Measurements from ENCODE around the gene ITGBL1.

Gene ITGBL1, protein sequence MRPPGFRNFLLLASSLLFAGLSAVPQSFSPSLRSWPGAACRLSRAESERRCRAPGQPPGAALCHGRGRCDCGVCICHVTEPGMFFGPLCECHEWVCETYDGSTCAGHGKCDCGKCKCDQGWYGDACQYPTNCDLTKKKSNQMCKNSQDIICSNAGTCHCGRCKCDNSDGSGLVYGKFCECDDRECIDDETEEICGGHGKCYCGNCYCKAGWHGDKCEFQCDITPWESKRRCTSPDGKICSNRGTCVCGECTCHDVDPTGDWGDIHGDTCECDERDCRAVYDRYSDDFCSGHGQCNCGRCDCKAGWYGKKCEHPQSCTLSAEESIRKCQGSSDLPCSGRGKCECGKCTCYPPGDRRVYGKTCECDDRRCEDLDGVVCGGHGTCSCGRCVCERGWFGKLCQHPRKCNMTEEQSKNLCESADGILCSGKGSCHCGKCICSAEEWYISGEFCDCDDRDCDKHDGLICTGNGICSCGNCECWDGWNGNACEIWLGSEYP

DNA sequence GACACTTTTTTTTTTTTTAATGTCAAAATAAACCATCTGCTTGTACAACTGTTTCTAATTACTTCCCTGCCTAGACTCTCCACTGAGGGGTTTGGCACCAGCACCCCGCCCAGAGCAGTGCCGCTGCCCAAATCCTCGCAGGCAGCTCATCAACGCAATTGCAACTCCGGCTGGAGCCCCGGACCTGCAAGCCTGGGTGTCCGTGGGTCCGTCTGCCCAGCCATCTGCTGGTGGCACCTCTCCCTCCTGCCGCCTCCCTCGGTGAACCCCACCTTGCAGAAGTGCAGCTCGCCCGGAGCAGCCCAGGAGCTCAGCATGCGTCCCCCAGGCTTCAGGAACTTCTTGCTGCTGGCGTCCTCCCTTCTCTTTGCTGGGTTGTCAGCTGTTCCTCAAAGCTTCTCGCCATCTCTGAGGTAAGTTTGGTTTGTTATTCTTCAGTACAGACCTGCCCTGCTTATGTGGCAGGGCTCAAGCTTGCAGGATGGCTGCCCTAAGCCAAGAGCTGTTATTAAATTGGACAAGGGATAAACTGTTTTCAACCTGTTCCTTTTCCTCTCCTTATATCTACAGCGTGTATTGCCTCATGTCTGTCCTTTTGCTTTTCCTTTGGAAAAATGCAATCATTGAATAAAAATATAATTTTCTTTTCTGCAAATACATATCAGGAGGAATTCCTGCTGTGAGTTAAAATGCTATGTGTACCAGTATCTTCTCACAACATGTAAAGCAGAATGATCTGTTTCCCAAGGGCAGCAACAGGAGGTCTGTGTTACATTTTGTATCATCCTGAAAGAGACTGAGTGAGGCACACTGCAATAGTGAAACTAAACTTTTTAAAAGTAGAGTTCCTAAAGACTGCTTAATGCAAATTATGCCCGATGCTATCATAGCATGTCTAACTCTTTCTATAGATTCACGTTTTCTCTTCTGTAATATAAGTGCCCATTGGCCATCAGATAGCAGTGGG, at the start of gene ITGBL1:
Gene ITGBL1 (plus strand): TSS at position 157 of the 967 bp plus-strand sequence. CDS start 159 bp downstream, at position 316.
- DNase-seq = peak; percentile 52

DNA sequence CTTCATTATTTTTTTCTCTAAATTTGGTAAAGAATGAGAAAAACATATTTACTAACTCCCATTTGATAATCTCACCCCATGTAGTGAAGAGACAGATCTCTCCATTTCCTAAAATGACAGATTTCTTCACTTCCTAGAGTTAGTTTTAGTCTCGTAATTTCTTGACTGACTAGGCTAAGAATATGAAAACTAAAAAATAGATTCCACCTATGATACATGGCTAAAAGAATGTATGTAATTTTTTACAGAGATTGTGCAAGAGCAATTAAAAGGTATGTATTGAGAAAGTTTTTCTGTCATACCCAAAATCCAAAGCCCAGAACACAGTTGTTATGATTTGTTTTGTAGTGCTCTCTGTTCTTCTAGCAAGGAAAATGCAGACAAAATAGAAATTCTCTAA, 45.7 kb upstream of the ITGBL1 start:
- no peak for DNase-seq

DNA sequence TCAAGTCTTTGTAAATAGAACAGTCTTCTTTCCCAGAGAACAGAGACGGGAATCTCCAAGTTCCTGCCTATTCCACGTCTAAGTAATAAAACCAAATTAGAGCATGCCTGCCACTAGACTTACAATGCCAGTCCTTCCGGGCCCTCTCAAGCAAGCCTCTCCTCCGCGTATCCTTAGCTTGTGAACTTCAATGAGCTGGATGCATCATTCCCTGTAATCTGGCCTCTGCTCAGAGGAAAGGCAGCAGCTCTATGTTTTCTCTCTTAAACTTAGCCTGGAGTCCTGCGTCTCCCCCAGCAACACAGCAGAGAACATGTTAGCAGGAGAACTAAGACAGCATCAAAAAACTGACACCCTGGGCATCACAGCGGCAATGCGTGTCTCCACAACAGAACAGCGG, 44.3 kb upstream of the ITGBL1 start:
- DNase-seq = no peak

DNA sequence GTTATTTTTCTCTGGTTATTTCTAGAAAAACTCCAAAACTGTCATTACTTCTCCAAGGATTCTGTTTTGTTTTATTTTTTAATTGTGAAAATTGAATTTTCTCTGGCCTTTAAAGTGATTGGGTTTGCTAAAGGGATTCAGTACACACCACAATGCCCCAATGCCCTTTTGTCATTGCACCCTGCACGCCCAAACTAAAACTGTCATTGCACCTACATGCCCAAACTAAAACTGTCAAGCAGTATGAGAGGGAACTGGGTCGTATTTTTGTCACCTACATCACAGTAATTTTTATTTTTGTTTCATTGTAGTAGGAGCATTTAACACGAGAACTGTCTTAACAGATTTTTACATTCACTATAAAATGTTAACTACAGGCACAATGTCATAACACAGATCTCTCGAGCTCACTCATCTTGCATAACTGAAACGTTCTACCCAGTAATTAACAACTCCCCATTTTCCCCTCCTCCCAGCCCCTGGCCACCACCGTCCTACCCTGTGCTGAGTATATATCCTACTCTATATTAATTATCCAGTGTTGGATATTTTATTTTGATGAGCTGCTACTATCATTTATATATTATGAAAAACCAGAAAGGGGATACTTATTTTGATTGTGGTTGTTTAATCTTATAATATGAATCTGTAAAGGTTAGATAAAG, 43.4 kb upstream of the ITGBL1 start:
- no peak for DNase-seq

DNA sequence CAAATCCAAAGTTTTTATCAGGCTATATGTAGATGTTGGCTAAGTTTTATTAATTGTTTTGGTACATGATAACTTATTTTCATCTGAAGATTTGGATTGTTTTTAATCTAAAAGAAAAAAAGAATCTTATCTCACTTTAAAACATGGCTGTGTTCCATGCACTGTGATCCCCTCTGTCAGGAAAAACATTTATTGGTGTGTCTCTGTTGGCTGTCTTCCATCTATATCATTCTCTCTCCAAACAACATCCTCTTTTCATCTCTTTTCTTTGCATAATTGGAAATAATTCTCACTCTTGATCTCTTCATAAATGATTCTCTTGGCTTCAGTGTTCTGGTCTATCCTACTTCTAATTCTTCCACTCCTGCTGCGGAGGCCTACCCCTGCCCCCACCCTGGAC, 40.4 kb upstream of the ITGBL1 start:
- no peak for DNase-seq

DNA sequence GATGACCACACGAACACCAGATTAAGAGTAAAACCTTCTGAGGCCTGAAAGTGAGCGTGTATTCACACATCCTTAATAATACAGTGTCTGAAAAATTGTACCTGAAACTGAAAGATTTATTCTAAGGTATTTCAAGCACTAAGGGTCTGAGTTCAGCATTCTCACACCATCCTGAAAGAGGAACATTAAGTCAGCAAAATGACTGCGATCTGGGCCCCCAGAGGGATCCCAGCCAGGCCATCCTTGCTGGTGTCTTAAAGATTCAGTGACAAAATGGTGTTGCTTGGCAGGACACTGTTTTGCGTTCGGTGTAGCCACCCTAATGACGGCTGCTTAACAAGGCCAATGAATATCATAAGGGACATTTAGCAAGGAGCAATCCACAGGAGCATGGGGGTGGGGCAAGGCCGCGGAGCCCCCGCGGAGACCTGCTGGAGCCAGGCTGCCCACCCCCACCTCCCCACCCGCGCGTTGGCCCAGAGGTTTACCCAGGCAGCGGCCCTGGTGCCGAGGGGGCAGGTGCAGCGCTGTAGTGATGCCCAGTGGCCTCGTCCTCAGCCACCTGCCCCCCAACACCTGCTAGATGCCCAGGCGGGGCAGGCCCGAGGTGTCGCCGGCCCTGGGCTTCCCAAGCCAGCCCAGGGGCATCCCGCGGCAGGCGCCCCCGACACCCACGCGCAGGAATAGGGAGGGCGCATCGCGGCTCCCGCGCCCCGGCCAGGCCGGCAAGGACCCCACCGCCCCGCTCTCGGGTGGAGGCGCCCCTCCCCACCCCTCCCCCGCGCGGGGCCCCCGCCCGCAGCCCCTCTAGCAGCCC, 36.9 kb upstream of the ITGBL1 start:
- no peak for DNase-seq

DNA sequence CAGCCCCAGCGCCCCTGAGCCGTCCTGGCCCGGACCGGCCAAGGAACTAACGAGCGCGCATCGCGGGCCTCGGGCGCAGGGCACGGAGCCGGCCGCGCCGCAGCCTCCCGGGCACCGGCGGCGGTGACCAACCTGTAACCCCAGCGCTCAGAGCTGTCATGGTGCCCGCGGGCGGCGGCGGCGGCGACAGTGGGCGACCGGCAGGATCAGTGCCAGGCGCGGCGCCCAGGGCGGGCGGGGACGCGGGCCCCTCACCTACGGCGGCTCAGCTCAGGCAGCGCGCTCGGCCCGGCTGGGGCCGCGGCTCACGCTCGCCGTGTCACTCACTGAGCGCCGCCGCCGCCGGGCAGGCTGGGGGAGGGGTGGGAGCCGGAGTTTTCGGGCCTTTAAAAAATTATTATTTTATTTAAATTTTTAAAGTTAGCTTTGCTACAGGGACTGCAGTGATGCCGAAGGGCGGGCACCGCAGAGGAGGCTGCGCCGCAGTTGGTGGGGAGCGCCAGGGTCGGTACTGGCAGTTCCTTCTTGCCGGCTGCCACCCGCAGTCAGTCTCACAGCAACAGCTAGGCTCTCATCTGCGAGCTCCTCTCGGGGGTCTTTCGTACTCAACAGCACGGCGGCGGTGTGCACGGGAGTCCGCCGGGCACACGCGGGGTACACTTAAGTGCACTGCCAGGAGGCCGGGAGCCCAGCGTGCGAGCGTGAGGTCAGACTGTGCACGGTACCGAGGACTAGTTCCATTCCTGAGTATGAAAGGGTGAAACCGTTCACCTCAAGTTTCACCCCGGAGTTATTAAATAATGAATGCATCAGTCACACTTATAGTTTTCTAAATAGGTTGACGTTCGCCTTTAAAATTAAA, 36.1 kb upstream of the ITGBL1 start, which contains the start of gene NALCN:
Gene NALCN (minus strand): TSS at position 328 of the 862 bp plus-strand sequence. CDS start 17,382 bp downstream, outside the sequence.
- DNase-seq = peak; percentile 32

DNA sequence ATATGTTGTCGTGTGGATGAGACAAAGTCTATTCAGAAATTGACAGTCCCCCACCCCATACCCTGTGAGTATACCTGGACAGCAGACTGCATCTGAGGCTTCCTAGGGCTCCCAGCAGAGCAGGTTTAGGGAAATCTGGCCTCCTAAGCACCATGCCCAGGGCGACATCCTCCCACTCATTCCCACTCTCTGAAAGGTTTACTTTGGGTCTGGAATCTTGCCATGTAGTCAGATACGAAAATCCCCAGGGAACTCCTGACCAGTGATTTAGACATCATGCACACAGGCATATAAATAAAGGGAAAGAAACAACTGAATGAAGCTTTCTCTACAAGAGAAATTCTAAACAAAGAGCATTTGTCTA, 35.5 kb upstream of the ITGBL1 start:
- no peak for DNase-seq

DNA sequence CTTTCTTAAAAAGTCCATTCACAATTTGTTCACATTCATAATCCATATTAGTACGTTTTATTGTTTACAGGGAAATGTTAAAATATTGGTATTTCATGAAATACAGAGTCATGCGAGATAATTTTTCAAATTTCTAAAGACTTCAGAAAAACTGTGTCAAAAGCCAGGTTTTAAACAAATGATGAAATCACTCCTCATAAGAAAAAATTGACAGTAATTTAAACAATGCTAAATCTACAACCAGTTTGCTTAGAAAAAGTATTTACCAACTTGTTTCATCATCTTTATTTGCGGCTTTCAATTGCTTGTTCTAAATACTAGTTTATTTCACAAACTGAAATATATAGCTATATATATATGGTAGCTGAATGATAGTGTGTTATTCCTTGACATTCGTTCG, 35.0 kb upstream of the ITGBL1 start:
- no peak for DNase-seq

DNA sequence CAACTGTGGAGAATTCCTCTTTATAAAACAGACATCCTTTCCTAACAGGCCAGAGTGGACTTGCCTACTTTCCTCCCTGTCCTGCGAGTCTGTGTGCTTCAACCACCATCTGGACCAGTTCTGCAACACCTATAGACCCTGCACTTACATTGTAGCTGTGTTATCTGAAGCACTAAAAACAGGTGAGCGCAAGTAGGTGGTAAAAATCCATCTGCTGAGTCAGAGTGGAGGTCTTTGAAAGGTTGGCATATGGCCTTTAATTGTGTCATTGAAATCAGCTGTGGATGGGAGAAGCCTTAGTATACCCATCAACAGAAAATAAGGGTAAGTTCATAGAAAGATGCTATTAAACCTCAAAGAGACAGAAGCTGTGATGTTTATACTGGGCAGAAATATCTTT, 28.6 kb upstream of the ITGBL1 start:
- no peak for DNase-seq

DNA sequence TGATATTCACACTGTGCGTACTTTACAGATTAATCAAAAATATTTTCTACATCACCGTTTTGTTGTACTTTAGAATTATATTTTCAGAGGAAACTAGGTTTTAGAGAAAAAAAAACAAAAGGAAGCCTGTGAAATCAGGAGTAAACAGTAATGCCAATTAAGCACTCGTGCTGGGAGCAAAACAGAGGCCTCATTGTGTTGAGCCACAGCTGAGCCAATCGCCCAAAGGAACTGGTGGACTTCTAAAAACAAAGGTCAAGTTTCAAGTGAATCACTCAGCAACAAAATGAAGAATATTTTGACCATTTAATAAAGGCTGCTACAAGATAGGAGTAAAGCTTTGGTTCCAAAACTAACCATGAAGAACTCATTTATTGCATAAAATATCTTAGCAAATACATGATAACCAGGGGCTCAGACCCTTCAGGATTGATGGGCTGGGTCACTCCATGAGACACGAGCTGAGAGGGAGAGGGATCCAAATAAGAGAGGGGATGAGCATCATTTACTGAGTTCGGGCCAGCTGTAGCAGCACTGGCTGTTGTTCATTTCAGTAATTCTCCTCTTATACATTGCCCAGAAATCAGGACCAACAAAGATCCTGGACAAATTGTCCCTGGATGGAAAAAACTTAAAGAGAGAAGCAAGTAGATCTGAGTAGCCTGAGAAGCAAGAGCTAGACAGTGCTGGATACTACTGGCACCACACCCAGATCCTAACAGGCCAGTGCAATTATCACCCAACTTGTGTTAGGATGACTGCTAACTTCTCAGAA, 27.9 kb upstream of the ITGBL1 start:
- DNase-seq = no peak

DNA sequence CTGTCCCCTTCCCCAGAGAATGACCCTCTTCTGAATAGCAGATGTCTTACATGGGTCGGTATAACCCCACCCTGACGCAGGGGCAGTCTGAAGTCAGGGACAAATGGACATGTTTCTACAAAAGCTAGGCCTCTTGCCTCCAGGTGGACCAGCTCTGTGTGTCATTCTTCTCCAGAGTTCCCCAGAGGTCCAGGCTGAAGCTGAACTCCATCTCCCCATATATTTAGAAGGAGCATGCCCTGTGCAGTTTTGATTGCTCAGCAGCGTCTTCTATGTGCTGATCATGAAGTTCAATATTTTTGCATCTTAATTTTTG, 27.4 kb upstream of the ITGBL1 start:
- DNase-seq = no peak

DNA sequence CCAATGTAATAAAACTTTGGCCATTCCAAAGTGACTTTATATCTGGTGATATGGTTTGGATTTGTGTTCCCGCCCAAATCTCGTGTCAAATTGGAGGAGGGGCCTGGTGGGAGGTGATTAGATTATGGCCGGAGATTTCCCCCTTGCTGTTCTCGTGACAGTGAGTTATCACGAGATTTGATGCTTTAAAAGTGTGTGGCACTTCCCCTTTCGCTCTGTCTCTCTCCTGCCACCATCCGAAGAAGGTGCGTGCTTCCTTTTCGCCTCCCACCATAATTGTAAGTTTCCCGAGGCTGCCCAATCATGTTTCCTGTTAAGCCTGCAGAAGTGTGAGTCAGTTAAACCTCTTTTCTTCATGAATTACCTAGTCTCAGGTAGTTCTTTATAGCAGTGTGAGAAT, 26.9 kb upstream of the ITGBL1 start:
- DNase-seq = no peak

DNA sequence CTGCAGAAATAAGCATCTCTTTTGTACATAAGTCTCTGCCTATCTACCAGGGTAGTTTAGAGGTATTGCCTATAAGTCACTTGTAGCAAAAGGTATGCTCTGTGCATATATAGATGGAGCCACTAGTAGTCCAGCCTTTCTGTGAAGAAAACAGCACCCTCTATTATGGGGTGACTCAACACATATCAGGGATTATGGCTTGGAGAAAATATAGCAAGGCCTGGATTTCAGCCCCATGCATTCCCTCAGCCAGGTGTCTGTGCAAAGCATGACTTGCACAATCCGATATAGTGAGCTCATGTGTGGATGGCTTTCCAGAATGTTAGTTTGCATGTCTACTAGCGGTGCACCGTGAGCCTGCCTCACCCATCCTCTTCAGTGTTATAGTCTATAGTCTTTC, 22.7 kb upstream of the ITGBL1 start:
- DNase-seq = no peak

DNA sequence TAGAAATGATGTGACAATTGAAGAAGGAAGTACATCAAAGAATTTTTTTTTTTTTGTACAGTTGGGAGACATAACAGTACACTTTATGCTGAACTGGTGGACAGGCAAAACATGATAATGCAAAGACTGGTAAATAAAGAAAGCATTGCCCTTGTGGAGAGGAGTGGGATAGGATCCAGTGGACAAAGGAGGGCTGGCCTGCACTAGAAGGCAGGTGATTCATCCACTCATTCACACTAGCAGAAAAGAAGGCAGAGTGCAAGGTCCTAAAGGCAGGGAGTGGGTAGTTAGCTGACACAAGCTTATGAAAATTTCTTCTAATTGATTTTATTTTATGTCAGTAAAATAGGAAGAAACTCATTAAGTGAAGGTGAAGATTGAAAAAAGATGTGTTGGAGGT, 18.6 kb upstream of the ITGBL1 start:
- no peak for DNase-seq

DNA sequence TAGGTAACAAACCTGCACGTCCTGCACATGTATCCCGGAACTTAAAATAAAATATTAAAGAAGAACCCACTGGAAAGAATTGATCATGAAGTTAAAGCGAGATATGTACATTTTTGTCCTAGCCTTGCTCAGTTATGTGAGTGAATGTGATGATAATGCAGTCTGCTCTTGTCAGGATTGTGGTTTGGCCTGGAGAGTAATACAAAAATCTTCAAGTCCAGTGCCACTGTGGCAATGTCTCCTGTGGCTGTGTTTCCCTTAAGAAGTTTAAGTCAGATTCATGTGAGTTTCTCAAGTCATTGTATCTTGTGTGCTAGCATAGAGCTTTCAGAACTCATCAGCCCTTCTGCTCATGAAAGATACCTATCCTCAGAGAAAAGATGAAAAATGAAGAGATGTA, 18.0 kb upstream of the ITGBL1 start:
- no peak for DNase-seq

DNA sequence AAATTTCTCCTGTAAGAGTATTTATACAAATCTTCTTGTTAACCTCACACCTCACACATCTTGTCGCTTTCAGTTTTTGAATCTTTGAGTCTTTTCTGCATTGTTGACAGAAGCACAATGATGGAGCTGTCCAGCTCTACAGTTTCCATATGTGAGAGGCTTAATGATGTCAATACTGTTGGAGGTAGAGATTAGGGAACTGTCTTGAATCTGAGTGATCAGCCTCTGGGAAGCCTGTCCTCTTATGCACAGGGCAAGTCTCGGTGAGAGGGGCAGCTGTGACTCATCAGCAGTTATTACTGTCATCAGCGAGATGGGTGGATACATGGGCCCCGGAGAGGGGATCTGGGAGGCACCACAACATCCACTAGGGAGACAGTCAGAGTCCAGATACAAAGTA, 4.6 kb upstream of the ITGBL1 start:
- no peak for DNase-seq

DNA sequence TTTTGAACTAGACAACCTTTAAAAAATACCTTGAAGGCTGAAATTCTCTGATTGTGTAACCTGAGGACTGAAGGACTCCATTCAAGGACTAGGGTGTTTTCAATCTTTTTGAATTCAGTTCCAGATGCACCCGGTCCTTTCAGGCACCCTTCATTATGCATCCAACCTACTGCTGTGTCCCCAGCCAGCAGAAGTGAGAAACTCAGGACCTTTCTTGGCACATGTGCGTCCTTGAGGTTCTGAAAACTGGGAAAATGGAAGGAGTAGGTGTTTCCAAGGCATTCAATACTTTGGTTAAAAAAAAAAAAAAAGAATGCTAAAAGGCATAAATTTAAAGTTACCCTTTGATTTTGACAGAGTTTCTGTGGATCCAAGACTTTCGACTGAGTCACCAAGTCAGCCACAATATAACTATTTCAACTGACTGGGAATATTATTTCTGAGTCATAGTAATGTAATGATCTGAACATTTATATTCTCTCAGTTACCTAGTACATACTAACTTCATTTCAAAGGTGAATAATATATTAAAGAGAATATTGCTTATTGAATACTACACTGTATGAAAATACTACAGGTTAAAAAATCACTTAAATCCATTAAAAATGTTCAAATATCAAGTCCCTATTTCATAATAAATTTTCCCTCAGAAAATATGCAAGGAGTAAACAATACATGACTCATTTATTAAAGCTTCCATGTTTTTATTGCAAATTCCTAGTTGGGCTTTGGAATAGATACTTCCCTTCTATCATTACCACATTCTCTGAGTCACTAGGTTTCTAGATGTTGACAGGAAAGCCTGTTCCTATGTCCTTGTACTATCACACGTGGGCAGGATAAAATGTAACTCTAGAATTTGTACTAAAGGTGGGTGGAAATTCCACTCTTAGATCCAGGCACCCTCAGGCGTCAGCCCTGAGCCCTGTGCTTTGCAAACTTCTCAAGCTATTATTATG, 2.4 kb upstream of the ITGBL1 start:
- DNase-seq = no peak

DNA sequence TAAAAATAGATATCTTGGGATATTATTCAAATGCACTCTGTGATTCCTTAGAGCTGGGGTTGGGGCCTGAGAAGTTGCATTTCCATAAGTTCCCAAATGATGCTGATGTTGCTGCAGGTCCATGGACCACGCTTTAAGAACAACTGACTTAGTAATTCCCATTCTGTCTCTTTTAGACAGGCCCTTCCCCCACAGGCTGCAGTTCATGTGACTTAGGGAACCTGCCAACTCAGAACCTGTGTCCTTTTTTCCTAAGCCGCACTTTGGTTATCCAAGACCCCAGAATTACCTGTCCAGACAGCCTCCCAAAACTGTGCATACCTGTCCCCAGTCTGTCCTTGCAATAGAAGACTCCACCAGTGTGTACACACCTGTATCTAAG, 1.7 kb upstream of the ITGBL1 start:
- no peak for DNase-seq
